ENCODE measurements around the gene CYTH1. TPM values are rescaled to one million over a fixed set of nuclear protein-coding genes. Genes with fewer than 3 reads are reported as not detected.

CYTH1 gene
- total RNA-seq, 1 experiment from 2014 or later: 69.2 TPM

GRCh38 chr17:78696016-78696982 lies 85.8 kb downstream of the CYTH1 start:
- DNase-seq (ENCODE audit: low read depth, low spot score): no peak
- in situ Hi-C loops (cut with HindIII; ENCODE audit: low pct_unique_long_range_greater_than_20kb, low sequenced_read_pairs): no loop called here

- DNase-seq (ENCODE audit: low read depth, low spot score): no peak
- in situ Hi-C loops (cut with HindIII; ENCODE audit: low pct_unique_long_range_greater_than_20kb, low sequenced_read_pairs): no loop called here
These were observed 87.1 kb downstream of the CYTH1 start for GRCh38 chr17:78694805-78695531.

- in situ Hi-C loops (cut with HindIII; ENCODE audit: low pct_unique_long_range_greater_than_20kb, low sequenced_read_pairs): no loop called here
- no peak for DNase-seq (ENCODE audit: low read depth, low spot score)
These were observed 88.6 kb downstream of the CYTH1 start for GRCh38 chr17:78693346-78694083.

DNA sequence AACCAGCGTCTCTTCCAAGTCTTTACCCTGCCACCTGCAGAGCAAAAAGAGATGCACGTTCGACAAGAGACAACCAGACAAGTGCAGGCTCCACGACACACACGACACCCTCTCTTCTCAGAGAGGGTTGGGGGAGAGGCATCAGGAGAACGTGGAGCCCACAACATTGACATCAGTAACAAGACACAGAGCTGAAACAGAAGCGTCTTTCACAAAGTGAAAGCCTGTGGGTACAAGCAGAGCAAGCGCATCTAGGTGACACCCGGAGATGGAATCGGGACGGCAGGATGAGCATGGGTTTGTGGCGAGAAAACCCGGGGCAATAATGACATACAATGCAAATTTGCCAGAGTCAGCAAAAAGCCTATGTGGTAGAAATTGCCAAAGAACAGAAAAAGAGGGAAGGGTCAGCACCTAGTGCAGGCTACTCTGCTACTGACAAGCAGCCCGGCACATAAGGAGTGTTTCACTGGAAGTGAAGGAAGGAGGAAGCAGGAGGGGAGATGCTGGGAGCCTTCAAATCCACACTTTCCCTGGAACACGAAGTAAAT lies 89.5 kb downstream of the CYTH1 start:
- no peak for DNase-seq (ENCODE audit: low read depth, low spot score)
- in situ Hi-C loops (cut with HindIII; ENCODE audit: low pct_unique_long_range_greater_than_20kb, low sequenced_read_pairs): no loop called here

GRCh38 chr17:78689029-78689428 lies 93.0 kb downstream of the CYTH1 start:
- in situ Hi-C loops (cut with HindIII; ENCODE audit: low pct_unique_long_range_greater_than_20kb, low sequenced_read_pairs): no loop called here
- no peak for DNase-seq (ENCODE audit: low read depth, low spot score)

GRCh38 chr17:78687944-78688343 lies 94.1 kb downstream of the CYTH1 start:
- no peak for DNase-seq (ENCODE audit: low read depth, low spot score)
- in situ Hi-C loops (cut with HindIII; ENCODE audit: low pct_unique_long_range_greater_than_20kb, low sequenced_read_pairs): no loop called here

- DNase-seq (ENCODE audit: low read depth, low spot score): no peak
- in situ Hi-C loops (cut with HindIII; ENCODE audit: low pct_unique_long_range_greater_than_20kb, low sequenced_read_pairs): no loop called here
These were observed 94.9 kb downstream of the CYTH1 start for GRCh38 chr17:78687125-78687524.

DNA sequence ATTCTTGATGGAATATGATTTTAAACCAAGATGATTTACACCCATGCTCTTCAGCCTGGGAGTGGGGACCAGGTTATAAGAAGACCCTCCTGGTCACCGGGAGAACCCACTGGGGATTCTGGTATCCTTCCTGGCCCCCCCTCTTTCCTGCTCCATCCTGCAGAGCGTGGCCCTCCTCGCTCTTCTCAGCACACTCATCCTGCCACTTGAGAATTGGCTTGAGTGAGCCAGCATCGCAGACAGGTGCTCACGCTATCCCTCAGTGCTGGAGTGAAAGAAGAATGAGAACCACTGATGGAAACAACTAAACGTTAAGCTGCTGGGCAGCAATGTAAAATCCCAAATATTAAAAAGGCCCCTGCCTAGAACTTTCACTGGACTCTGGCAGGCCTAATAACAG lies 98.0 kb downstream of the CYTH1 start:
- DNase-seq (ENCODE audit: low read depth, low spot score): no peak
- in situ Hi-C loops (cut with HindIII; ENCODE audit: low pct_unique_long_range_greater_than_20kb, low sequenced_read_pairs): no loop called here

DNA sequence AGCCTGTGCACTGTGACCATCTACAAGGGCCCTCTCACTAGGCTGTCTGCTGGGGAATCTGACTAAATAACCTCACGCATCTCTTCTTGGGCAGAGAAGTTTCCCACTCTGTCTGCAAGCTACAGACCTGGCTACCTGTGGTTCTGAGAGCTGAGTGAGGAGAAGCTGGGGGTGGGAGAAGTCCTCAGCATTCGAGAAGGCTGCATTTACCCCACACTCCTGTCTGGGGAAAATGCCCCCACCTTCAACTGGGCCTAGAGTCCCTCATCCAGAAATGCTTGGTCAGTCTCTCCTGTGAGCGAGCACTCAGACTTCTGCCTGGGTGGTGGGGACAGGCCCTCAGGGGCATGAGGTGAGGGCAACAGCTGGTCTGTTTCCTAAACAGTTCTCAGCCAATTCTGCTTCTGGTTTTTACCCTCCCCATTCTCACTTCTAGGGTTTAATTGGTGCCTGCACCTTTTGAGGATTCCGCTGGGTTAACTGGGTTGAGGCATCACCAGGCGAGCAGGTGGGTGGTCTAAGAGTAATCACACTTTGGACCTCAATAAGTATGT lies 98.6 kb downstream of the CYTH1 start:
- no peak for DNase-seq (ENCODE audit: low read depth, low spot score)
- in situ Hi-C loops (cut with HindIII; ENCODE audit: low pct_unique_long_range_greater_than_20kb, low sequenced_read_pairs): no loop called here

DNA sequence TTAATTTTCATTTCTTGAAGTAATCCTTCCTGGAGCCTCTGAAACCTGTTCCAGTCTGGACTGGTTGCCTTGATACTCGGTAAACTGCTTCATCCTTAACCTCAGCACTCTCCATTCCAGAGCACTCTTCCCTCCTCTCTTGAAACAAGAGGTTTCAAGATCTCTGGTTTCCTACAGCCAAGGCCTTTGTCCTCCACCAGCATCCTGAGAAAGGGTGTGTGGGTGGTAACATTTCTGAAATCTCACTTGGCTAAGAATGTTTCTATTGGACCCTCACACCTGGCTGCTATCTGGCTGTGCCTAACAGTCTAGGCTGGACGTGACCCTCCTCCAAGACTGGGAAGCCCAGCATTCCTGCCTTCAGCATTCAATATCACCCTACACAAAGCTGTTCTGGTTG lies 99.7 kb downstream of the CYTH1 start:
- in situ Hi-C loops (cut with HindIII; ENCODE audit: low pct_unique_long_range_greater_than_20kb, low sequenced_read_pairs): no loop called here
- no peak for DNase-seq (ENCODE audit: low read depth, low spot score)

DNA sequence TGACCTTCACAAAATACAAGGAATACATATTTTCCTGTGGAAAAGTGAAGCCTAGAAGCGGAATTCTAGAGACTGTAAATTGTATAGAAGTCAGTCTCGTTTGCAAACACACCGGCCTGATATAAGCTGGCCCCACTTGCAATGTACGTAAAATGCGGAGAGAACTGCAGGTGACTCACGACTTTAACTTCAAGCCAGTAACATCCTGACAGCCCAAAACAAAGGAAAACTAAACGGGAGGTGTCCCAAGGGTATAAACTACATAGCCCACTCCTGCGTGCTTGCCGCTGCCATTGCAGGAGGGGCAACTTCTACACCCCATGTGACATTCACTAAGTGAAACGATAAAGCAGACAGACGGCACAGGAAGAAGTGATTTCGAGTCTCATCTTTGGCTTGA lies 101.6 kb downstream of the CYTH1 start:
- DNase-seq (ENCODE audit: low read depth, low spot score): no peak
- in situ Hi-C loops (cut with HindIII; ENCODE audit: low pct_unique_long_range_greater_than_20kb, low sequenced_read_pairs): no loop called here

DNA sequence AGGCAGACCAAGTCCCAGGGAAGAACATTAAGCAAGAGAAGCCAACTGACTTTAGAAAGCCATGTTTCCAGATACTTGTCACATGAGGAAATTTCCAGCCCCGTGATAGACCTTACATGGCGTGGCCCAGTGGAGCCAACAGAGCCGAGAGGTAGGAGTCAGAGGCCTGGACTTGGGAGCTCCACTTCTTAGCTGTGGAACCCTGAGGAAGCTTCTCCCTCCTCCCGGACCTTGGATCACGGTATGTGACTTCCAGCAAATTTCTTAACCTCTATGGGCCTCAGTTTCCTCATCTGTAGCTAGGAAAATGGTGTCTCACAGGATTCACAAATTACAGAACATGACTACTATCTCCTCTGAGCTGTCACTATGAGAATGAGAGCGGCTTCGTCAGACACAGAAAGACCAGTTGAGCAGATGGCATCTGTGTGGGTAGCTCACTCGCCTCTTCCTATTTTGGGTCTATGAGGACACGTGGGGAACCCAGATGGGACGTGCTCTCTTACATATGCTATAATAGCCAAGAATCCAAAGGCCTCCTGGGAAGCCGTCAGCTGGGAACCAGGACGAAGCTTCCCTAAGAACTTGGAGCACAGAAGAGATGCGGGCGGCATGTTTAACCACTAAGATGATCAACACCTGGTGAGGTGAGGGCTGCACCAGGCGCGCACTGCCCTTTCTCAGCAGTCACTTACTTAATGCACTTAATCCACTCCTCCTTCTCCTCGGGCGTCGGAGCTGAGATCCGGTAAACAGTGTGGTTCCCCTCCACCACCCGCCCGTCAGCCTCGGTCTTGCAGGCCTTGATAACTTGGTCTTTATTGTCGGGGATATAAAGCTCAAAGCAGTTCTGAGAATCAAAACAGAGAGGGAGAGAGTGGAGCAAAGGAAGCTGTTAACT lies 102.3 kb downstream of the CYTH1 start:
- in situ Hi-C loops (cut with HindIII; ENCODE audit: low pct_unique_long_range_greater_than_20kb, low sequenced_read_pairs): no loop called here

DNA sequence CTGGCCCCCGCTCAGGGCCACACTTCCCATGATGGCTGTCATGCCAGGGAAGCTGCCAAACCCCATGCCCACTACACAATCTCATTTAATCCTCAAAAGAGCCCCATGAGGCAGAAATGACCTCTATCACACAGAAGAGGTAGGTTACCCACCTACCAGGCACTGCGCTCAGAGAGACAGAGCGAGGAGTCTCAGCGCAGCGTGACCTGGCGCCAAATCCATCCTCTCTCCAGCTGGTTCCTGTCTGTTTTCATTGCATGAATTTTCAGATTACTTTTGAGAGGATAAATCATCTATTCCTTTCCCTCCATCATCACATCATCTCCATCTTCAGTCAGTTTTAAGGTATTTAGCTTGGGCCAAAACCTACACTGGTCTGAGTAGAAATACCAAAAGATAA lies 103.4 kb downstream of the CYTH1 start:
- no peak for DNase-seq (ENCODE audit: low read depth, low spot score)
- in situ Hi-C loops (cut with HindIII; ENCODE audit: low pct_unique_long_range_greater_than_20kb, low sequenced_read_pairs): no loop called here

More for the DNA sequence above, 102.3 kb downstream of the CYTH1 start:
- no peak for DNase-seq (ENCODE audit: low read depth, low spot score)

DNA sequence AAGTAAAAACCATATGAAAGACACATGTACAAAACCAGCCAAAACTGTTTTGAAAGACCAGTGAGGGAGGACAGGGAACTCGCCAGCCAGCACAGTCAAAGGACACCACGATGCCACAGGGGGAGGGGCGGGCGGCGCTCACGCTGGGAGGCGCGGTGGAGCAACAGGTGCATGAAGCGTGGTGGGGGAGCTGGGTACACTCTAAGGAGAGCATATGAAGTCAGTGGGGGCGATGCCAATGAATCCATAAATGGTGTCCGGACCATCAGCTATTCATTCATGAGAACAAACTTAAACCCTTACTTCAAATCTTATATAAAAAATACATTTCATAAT lies 103.9 kb downstream of the CYTH1 start:
- in situ Hi-C loops (cut with HindIII; ENCODE audit: low pct_unique_long_range_greater_than_20kb, low sequenced_read_pairs): no loop called here
- no peak for DNase-seq (ENCODE audit: low read depth, low spot score)

- DNase-seq (ENCODE audit: low read depth, low spot score): no peak
- in situ Hi-C loops (cut with HindIII; ENCODE audit: low pct_unique_long_range_greater_than_20kb, low sequenced_read_pairs): no loop called here
These were observed 104.5 kb downstream of the CYTH1 start for GRCh38 chr17:78677303-78678221.

Measured in SK-MEL-5 (cell line).